Activated CD4-positive, alpha-beta T cell treated with anti-CD3 and anti-CD28 coated beads for 24 hours (primary cell): Measurements from ENCODE around the gene SERPINI1.
A peak's percentile ranks its signal among the peaks of the same experiment; 100 is the strongest.

ENCODE experiments used
- DNase-seq, 2 donors: peaks; one replicate each; pipeline ENCODE4 v3.0.0-alpha.2; 2020; ENCODE audit warnings: low read depth in 2 of 2

Gene SERPINI1, protein sequence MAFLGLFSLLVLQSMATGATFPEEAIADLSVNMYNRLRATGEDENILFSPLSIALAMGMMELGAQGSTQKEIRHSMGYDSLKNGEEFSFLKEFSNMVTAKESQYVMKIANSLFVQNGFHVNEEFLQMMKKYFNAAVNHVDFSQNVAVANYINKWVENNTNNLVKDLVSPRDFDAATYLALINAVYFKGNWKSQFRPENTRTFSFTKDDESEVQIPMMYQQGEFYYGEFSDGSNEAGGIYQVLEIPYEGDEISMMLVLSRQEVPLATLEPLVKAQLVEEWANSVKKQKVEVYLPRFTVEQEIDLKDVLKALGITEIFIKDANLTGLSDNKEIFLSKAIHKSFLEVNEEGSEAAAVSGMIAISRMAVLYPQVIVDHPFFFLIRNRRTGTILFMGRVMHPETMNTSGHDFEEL

DNA sequence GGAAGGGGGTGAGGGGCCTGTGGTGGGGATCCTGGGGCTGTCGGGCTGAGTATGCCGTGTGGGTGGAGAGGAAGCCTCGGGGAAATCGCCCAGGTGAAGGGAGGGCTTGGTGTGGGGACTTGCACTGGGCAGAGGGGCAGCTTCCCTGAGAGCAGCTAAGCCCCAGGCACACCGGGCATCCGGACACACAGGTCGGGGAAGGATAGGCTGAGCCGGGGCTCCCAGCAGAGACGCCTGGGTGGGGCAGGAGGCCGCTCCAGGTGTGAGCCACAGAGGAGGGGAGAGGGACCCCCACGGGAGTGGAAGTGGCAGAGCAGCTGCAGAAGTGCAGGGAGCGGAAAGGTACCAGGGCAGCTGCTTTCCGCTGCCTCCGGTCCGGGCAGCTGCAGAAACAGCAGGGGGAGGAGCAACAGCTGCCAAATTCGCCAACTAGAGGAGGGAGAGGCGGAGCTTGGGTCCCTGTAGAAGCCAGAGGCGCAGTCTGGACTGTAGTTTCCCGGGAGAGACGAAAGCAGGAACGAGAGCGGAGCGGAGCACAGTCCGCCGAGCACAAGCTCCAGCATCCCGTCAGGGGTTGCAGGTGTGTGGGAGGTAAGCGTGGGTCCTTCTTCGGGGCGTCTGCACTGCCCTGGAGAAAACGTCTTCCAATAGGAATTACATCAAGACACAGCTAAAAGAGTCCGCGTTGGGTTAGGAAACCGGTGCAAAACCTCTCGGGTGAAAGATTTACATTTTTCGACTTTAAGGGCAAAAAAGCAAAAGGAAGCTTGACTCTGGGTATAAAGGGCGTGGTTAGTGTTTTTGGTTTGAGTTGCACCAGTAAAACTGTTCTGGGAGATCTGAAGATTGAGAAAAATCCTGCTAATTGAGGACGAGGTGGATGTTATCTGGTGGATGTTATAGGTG lies at the start of gene SERPINI1:
SERPINI1 (plus strand) TSS at position 489 of the 906 bp plus-strand sequence. CDS start 53,408 bp downstream, outside the sequence.
- DNase-seq = peak; percentile 57

- no peak for DNase-seq
These were observed 44.2 kb upstream of the SERPINI1 start for GRCh38 chr3:167691366-167691765.

DNA sequence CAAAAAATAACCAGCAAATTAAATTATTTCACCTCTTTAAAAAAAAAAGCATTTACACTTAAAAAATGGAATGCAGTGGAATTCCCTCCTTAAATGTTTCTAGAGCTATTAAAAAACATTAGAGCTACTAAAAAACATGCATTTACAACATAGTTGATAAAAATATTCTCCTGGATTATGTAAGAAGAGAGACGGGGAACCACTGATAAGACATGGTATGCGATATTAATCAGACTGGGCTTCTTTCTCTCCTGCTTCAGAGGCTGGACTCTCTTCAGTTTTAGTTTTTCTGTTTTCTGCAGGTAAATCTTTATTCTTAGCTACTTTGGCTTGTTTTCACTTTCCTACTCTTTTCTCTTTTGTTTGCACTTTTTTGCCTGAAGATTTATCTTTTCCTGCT lies 41.4 kb upstream of the SERPINI1 start:
- DNase-seq = no peak

DNA sequence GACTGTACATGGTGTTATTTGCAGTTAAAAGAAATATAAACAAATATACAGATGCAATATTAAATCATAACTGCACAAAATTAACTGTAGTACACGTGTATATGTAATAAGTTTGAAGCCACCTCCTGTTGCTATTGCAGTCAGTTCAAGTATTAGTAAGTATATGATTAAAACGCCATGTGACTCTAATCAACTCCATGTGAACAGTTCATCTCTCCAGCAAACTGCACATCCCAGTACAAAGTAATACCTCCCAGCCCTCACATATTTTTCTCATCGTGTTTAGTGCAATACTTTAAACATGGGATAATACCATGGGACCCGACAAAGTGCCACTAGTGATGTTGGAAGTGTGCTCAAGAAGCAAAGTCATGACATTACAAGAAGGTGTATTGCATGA lies 35.5 kb upstream of the SERPINI1 start:
- DNase-seq = no peak

DNA sequence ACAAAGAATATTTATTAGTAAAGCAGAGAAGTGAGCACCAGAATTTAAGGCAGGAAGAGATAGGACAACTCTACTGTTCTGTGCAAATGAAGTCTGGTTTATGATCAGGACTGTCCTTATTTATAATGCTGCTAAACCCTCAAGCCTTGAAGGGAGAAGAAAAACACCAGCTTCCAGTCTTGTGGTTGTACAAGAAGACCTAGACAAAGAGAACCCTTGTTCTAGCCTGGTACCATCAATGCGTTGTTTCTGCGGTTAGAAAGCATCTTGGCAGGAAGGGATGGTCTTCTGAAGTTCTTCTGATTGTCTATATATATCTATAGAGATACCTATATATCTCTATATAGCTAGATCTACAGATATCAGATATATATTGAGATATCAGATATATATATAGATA lies 34.6 kb upstream of the SERPINI1 start:
- no peak for DNase-seq

GRCh38 chr3:167705840-167706239 lies 29.7 kb upstream of the SERPINI1 start:
- DNase-seq = no peak

GRCh38 chr3:167709690-167710089 lies 25.8 kb upstream of the SERPINI1 start:
- no peak for DNase-seq

DNA sequence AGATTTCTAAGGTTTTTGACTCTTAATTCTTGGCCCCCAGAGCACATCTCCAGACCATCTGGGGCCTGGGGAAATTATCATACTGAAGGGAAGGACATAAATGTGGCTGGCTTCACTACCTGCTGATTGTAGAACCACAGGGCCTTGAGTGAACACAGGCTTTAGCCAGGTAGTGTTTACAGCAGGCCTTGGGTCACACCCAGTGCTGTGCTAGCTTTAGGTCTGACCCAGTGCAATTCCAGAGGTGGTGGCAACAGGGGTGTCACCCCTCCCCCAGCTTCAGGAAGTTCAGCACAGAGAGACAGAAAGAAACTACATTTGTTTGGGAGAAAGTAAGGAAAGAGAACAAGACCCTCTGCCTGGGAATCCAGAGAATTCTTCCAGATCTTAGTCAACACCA lies 25.0 kb upstream of the SERPINI1 start:
- DNase-seq = no peak

DNA sequence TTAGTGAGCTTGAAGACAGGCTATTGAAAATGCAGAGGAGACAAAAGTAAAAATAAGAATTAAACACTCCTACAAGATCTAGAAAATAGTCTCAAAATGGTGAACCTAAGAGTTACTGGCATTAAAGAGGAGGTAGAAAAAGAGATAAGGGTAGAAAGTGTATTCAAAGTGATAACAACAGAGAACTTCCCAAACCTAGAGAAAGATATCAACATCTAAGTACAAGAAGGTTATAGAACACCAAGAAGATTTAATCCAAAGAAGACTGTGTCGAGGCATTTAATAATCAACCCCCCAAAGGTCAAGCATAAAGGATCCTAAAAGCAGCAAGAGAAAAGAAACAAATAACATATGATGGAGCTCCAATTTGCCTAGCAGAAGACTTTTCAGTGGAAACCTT lies 24.1 kb upstream of the SERPINI1 start:
- DNase-seq = no peak

DNA sequence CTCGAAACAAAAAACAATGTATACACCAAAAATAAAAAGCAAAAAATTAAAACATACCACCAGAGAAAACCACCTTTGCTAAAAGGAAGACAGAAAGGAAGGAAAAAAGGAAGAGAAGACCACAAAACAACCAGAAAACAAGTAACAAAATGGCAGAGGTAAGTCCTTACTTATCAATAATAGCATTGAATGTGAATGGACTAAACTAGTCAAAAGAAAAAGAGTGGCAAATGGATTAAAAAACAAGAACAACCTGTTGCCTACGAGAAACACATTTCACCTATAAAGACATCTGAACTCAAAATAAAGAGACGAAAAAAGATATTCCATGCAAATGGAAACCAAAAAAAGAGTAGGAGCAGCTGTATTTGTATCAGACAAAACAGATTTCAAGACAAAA lies 23.1 kb upstream of the SERPINI1 start:
- no peak for DNase-seq

GRCh38 chr3:167714871-167715270 lies 20.6 kb upstream of the SERPINI1 start:
- DNase-seq = no peak

DNA sequence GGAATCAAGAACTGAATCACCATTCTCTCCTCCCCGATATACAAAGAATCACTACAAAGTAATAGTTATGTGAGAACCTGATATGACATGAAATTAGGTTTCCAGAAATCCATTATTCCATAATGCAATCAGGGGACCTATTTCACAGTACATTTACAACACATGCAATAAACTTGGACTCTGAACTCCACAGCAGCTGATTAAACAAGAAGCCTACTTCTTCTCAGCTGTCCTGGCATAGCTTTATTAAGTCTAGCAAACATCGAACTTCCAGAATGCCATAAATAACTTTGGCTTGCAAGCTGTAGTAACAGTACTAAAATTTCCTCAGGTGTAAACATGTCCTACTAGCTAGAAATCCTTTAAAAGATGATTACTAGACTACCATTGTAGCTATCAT lies 18.6 kb upstream of the SERPINI1 start:
- no peak for DNase-seq

- DNase-seq = no peak
These were observed 16.9 kb upstream of the SERPINI1 start for GRCh38 chr3:167718582-167718981.

- no peak for DNase-seq
These were observed 12.5 kb upstream of the SERPINI1 start for GRCh38 chr3:167723025-167723512.

DNA sequence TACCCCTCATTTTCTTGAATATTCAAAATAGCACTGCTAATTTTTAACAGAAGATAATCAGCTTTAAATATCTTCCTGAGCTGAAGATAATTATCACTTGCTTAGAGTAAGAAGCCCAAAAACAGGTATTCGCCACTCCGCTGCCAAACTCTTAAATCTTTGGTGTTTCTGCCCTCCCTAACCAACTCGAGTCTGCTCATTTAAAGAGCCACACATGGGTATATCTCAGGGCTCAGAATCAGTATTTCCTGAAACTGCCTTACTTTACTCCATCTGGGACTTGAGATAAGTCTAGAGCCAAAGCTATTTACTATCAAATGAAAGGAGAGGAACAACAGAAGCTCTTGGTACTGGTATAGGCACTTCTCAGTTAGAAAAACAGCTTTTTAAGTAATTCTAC lies 11.6 kb upstream of the SERPINI1 start:
- no peak for DNase-seq

DNA sequence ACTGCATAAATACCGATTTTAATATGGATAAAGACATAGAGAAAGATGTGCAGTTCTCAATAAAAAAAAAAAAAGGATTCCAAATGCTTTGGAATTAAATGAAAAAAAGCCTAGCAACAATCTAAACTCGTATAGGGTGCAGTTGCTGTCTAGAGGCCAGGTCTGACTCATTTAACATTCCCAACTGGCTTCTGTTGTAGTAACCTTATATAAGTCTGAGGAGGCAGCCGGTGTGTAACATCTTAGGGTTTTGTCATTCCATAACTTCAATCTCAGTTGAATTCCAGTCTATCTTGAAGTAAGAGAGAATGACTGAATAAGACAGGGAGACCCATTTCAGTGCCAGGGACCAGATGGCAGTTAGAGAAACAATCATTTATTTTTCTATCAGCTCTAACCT lies 7.3 kb upstream of the SERPINI1 start:
- no peak for DNase-seq

DNA sequence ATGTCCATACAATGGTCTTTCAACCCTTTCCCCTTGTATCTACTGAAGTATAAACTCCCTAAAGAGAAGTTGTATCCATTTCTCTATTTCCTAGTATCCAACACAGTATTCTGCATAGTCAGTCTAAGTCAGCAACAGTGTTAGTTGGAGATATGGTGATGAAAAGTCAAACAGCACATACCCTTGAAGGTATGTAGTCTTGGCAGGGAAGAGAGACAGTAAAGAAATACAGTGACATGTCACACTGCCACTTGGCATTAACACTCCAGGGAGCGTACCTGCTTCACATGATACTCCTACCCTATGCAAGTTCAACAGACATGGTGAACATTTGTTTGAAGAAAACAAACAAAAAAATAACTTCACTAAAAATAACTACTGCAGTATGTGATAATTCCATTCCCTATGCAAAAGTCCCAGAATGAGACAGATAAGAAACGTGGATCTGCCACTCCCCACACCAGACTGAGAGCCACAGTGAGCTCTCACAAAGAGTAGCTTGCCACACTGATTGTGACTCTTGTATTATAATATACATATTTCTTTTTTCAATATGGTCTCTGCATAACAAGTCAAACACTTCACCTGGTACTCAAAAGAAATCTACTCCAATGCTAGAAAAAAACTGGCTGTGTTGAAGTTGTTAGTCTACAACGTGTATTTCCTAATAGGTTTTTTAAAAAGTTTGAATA lies 6.7 kb upstream of the SERPINI1 start:
- no peak for DNase-seq

DNA sequence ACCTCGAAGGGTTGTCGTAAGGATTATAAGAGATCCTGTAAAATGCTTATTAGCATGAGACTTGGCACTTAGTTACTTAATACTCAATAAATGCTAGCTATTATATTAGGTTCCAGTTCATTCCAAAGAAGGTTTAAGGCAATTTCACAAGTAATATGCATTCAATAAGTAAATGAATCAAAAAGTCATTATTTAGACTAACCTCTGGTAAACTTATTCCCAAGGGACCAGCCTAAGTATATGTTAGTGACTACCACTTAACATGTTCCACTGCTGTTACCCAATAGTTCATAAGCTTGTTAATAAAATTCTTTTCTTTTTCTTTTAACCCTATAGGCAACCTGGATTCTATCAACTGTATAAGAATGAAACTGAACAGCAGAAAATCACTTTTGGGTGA lies 5.9 kb upstream of the SERPINI1 start:
- no peak for DNase-seq

- no peak for DNase-seq
These were observed 4.1 kb upstream of the SERPINI1 start for GRCh38 chr3:167731393-167731792.

- DNase-seq = no peak
These were observed 3.0 kb upstream of the SERPINI1 start for GRCh38 chr3:167732313-167733065.

- no peak for DNase-seq
These were observed 1.5 kb upstream of the SERPINI1 start for GRCh38 chr3:167733961-167734497.
